Dendritic cell treated with granulocyte-macrophage colony-stimulating factor and Interleukin-4, amounts not matched to agents 40 ng/mL and 50 ng/mL, for 4 days (primary cell): ENCODE data around the gene ST3GAL5.

Experiments used
- H3K27ac Mint-ChIP-seq: one replicate; pipeline ENCODE4 v1.8.0; 2022; ENCODE audit warnings: mild to moderate bottlenecking, mixed read lengths
- H3K27me3 Mint-ChIP-seq: one replicate; pipeline ENCODE4 v1.8.0; 2022; ENCODE audit warnings: mild to moderate bottlenecking, mixed read lengths
- H3K36me3 Mint-ChIP-seq: one replicate; pipeline ENCODE4 v1.8.0; 2022; ENCODE audit warnings: low read depth, mixed read lengths
- H3K4me1 Mint-ChIP-seq: one replicate; pipeline ENCODE4 v1.8.0; 2022; ENCODE audit warnings: low read depth, mixed read lengths
- H3K4me3 Mint-ChIP-seq: one replicate; pipeline ENCODE4 v1.8.0; 2022; ENCODE audit warnings: mild to moderate bottlenecking, moderate library complexity, mixed read lengths
- H3K9me3 Mint-ChIP-seq: one replicate; pipeline ENCODE4 v1.8.0; 2022; ENCODE audit warnings: mixed read lengths
- intact Hi-C: fragments of 100-400 bp; cut with micrococcal nuclease; formaldehyde crosslinking; loops from one replicate; pipeline ENCODE4 v1.15.0; 2022

ST3GAL5 gene

GRCh38 chr2:85854166-85854509 is 34.7 kb downstream of the ST3GAL5 start:
- peak overlapping the region; percentile 90 for H3K27ac Mint-ChIP-seq
- peaks cover 98% of the 10 kb centered on the region for H3K36me3 Mint-ChIP-seq
- peak overlapping the region; percentile 44 for H3K4me3 Mint-ChIP-seq

GRCh38 chr2:85853499-85854165 is 35.2 kb downstream of the ST3GAL5 start:
- H3K36me3 Mint-ChIP-seq, result peaks cover 98% of the 10 kb centered on the region
- H3K4me1 Mint-ChIP-seq, result peaks cover 27% of the 10 kb centered on the region
- peak overlapping the region; percentile 90 for H3K27ac Mint-ChIP-seq
- no peaks in the 10 kb centered on the region for H3K9me3 Mint-ChIP-seq
- peak overlapping the region; percentile 39 for H3K4me3 Mint-ChIP-seq
- no peaks in the 10 kb centered on the region for H3K27me3 Mint-ChIP-seq
- intact Hi-C loops, result loop anchor here (5.0 kb wide), 1 partner anchor 34 kb away; the partner anchor contains the start of gene ST3GAL5

More at GRCh38 chr2:85854166-85854509, 34.7 kb downstream of the ST3GAL5 start:
- peaks cover 27% of the 10 kb centered on the region for H3K4me1 Mint-ChIP-seq
- no peaks in the 10 kb centered on the region for H3K27me3 Mint-ChIP-seq
- intact Hi-C loops, result loop anchor here (5.0 kb wide), 1 partner anchor 33 kb away; the partner anchor contains the start of gene ST3GAL5
- no peaks in the 10 kb centered on the region for H3K9me3 Mint-ChIP-seq

GRCh38 chr2:85852937-85853498 is 35.8 kb downstream of the ST3GAL5 start:
- no peaks in the 10 kb centered on the region for H3K27me3 Mint-ChIP-seq
- H3K9me3 Mint-ChIP-seq, result no peaks in the 10 kb centered on the region
- H3K36me3 Mint-ChIP-seq, result peaks cover 98% of the 10 kb centered on the region
- peak overlapping the region; percentile 39 for H3K4me3 Mint-ChIP-seq
- H3K4me1 Mint-ChIP-seq, result peaks cover 27% of the 10 kb centered on the region
- H3K27ac Mint-ChIP-seq, result peak overlapping the region; percentile 90
- intact Hi-C loops, result loop anchor here (5.0 kb wide), 1 partner anchor 34 kb away; the partner anchor contains the start of gene ST3GAL5

- H3K27me3 Mint-ChIP-seq, result no peaks in the 10 kb centered on the region
- intact Hi-C loops, result loop anchor here (5.0 kb wide), 1 partner anchor 35 kb away; the partner anchor contains the start of gene ST3GAL5
- H3K4me3 Mint-ChIP-seq, result no peak overlapping the region
- no peaks in the 10 kb centered on the region for H3K9me3 Mint-ChIP-seq
- H3K4me1 Mint-ChIP-seq, result peaks cover 27% of the 10 kb centered on the region
- peaks cover 98% of the 10 kb centered on the region for H3K36me3 Mint-ChIP-seq
- peak overlapping the region; percentile 90 for H3K27ac Mint-ChIP-seq
Measured at GRCh38 chr2:85852152-85852840, 36.5 kb downstream of the ST3GAL5 start.

GRCh38 chr2:85851253-85852151 is 37.3 kb downstream of the ST3GAL5 start:
- no peaks in the 10 kb centered on the region for H3K9me3 Mint-ChIP-seq
- no peaks in the 10 kb centered on the region for H3K27me3 Mint-ChIP-seq
- H3K36me3 Mint-ChIP-seq, result peaks cover 98% of the 10 kb centered on the region
- intact Hi-C loops, result loop anchor here (5.0 kb wide), 1 partner anchor 36 kb away; the partner anchor contains the start of gene ST3GAL5
- peaks cover 27% of the 10 kb centered on the region for H3K4me1 Mint-ChIP-seq
- peak overlapping the region; percentile 25 for H3K27ac Mint-ChIP-seq
- H3K4me3 Mint-ChIP-seq, result no peak overlapping the region

- H3K27me3 Mint-ChIP-seq, result no peaks in the 10 kb centered on the region
- H3K4me1 Mint-ChIP-seq, result peaks cover 27% of the 10 kb centered on the region
- peaks cover 98% of the 10 kb centered on the region for H3K36me3 Mint-ChIP-seq
- intact Hi-C loops, result loop anchor here (5.0 kb wide), 1 partner anchor 37 kb away; the partner anchor contains the start of gene ST3GAL5
- no peaks in the 10 kb centered on the region for H3K9me3 Mint-ChIP-seq
- H3K27ac Mint-ChIP-seq, result no peak overlapping the region
- no peak overlapping the region for H3K4me3 Mint-ChIP-seq
Measured at GRCh38 chr2:85850451-85850850, 38.3 kb downstream of the ST3GAL5 start.

- H3K4me3 Mint-ChIP-seq, result no peak overlapping the region
- no peaks in the 10 kb centered on the region for H3K27me3 Mint-ChIP-seq
- H3K36me3 Mint-ChIP-seq, result peaks cover 94% of the 10 kb centered on the region
- no peaks in the 10 kb centered on the region for H3K9me3 Mint-ChIP-seq
- H3K4me1 Mint-ChIP-seq, result peaks cover 1% of the 10 kb centered on the region
- no peak overlapping the region for H3K27ac Mint-ChIP-seq
- intact Hi-C loops, result no loop called here
Measured at GRCh38 chr2:85847051-85847588, 41.7 kb downstream of the ST3GAL5 start.

GRCh38 chr2:85846411-85846810 is 42.4 kb downstream of the ST3GAL5 start:
- no peak overlapping the region for H3K4me3 Mint-ChIP-seq
- H3K9me3 Mint-ChIP-seq, result no peaks in the 10 kb centered on the region
- no peaks in the 10 kb centered on the region for H3K27me3 Mint-ChIP-seq
- peaks cover 5% of the 10 kb centered on the region for H3K4me1 Mint-ChIP-seq
- intact Hi-C loops, result no loop called here
- peaks cover 94% of the 10 kb centered on the region for H3K36me3 Mint-ChIP-seq
- H3K27ac Mint-ChIP-seq, result no peak overlapping the region

- Mint-ChIP-seq H3K36me3 (peaks cover 94% of the 10 kb centered on the region), H3K27ac (no peak overlapping the region), H3K9me3 (no peaks in the 10 kb centered on the region), H3K27me3 (no peaks in the 10 kb centered on the region), H3K4me3 (no peak overlapping the region), H3K4me1 (peaks cover 10% of the 10 kb centered on the region)
- intact Hi-C loops, result no loop called here
Measured at GRCh38 chr2:85844486-85844885, 44.3 kb downstream of the ST3GAL5 start.

GRCh38 chr2:85843543-85843942 is 45.2 kb downstream of the ST3GAL5 start:
- Mint-ChIP-seq H3K27ac (no peak overlapping the region), H3K27me3 (no peaks in the 10 kb centered on the region), H3K4me3 (no peak overlapping the region), H3K9me3 (no peaks in the 10 kb centered on the region), H3K4me1 (peaks cover 10% of the 10 kb centered on the region), H3K36me3 (peaks cover 94% of the 10 kb centered on the region)
- intact Hi-C loops, result no loop called here

- Mint-ChIP-seq H3K27me3 (no peaks in the 10 kb centered on the region), H3K27ac (no peak overlapping the region), H3K4me1 (peaks cover 10% of the 10 kb centered on the region), H3K4me3 (no peak overlapping the region), H3K9me3 (no peaks in the 10 kb centered on the region), H3K36me3 (peaks cover 63% of the 10 kb centered on the region)
- intact Hi-C loops, result no loop called here
Measured at GRCh38 chr2:85840091-85840490, 48.7 kb downstream of the ST3GAL5 start.

GRCh38 chr2:85839461-85839860 is 49.3 kb downstream of the ST3GAL5 start:
- intact Hi-C loops, result no loop called here
- Mint-ChIP-seq H3K9me3 (no peaks in the 10 kb centered on the region), H3K27ac (no peak overlapping the region), H3K4me1 (peaks cover 10% of the 10 kb centered on the region), H3K36me3 (peaks cover 57% of the 10 kb centered on the region), H3K4me3 (no peak overlapping the region), H3K27me3 (no peaks in the 10 kb centered on the region)

GRCh38 chr2:85838641-85839040 is 50.1 kb downstream of the ST3GAL5 start:
- H3K9me3 Mint-ChIP-seq, result no peaks in the 10 kb centered on the region
- no peak overlapping the region for H3K4me3 Mint-ChIP-seq
- no peaks in the 10 kb centered on the region for H3K27me3 Mint-ChIP-seq
- no peak overlapping the region for H3K27ac Mint-ChIP-seq
- peaks cover 49% of the 10 kb centered on the region for H3K36me3 Mint-ChIP-seq
- intact Hi-C loops, result no loop called here
- peaks cover 10% of the 10 kb centered on the region for H3K4me1 Mint-ChIP-seq
